GM23248 (cell line): Measurements from ENCODE around the gene PROM1. TPM values are rescaled to one million over a fixed set of nuclear protein-coding genes. Genes with fewer than 3 reads are reported as not detected.

Source experiments
- DNase-seq: peaks from one replicate; pipeline ENCODE4 v3.0.0-alpha.2; 2015
- H2AFZ ChIP-seq: fragments of 200-600 bp; sonication (generic); 2 replicates; pipeline ENCODE4 v1.6.1; 2016; ENCODE audit warnings: antibody characterized with exemption
- H3F3A ChIP-seq: fragments of 200-600 bp; sonication (generic); 2 replicates; pipeline ENCODE4 v1.6.1; 2016; ENCODE audit warnings: mild to moderate bottlenecking, antibody characterized with exemption, mixed run types; ENCODE audit not compliant: insufficient read depth
- H3K27ac ChIP-seq: fragments of 200-600 bp; sonication (generic); 2 replicates; pipeline ENCODE4 v1.5.1; 2016; ENCODE audit warnings: mild to moderate bottlenecking
- H3K27me3 ChIP-seq: fragments of 200-600 bp; sonication (generic); replicated peaks from 2 replicates; pipeline ENCODE4 v1.6.1; 2016; ENCODE audit warnings: mild to moderate bottlenecking; ENCODE audit not compliant: insufficient read depth
- H3K36me3 ChIP-seq: fragments of 200-600 bp; sonication (generic); 2 replicates; pipeline ENCODE4 v1.6.1; 2016; ENCODE audit warnings: low read depth, mild to moderate bottlenecking
- H3K4me1 ChIP-seq: fragments of 200-600 bp; sonication (generic); 2 replicates; pipeline ENCODE4 v1.6.1; 2016; ENCODE audit warnings: mild to moderate bottlenecking; ENCODE audit not compliant: insufficient read depth
- H3K4me2 ChIP-seq: fragments of 200-600 bp; sonication (generic); one replicate; pipeline ENCODE4 v1.6.1; 2016; ENCODE audit warnings: mild to moderate bottlenecking; ENCODE audit not compliant: unreplicated experiment
- H3K4me3 ChIP-seq: fragments of 200-600 bp; sonication (generic); 2 replicates; pipeline ENCODE4 v1.5.1; 2016; ENCODE audit warnings: mild to moderate bottlenecking
- H3K79me2 ChIP-seq: fragments of 200-600 bp; sonication (generic); 2 replicates; pipeline ENCODE4 v1.6.1; 2016; ENCODE audit warnings: mild to moderate bottlenecking; ENCODE audit not compliant: insufficient read depth
- H3K9ac ChIP-seq: fragments of 200-600 bp; sonication (generic); 2 replicates; pipeline ENCODE4 v1.6.1; 2016; ENCODE audit warnings: mild to moderate bottlenecking
- H3K9me2 ChIP-seq: fragments of 200-600 bp; sonication (generic); 2 replicates; pipeline ENCODE4 v1.6.1; 2016; ENCODE audit warnings: mixed run types, mild to moderate bottlenecking, moderate library complexity; ENCODE audit not compliant: insufficient read depth
- H3K9me3 ChIP-seq: fragments of 200-600 bp; sonication (generic); one replicate; pipeline ENCODE4 v1.6.1; 2017; ENCODE audit warnings: low read depth
- H4K20me1 ChIP-seq: fragments of 200-600 bp; sonication (generic); 2 replicates; pipeline ENCODE4 v1.6.0; 2016; ENCODE audit not compliant: insufficient read depth
- EZH2 ChIP-seq: fragments of 200-600 bp; sonication (generic); IDR thresholded peaks from 2 replicates; pipeline ENCODE4 v1.6.1; 2018; ENCODE audit warnings: antibody characterized with exemption, mild to moderate bottlenecking; ENCODE audit not compliant: insufficient read depth, poor library complexity, severe bottlenecking
- EZH2phosphoT487 ChIP-seq: fragments of 200-600 bp; sonication (generic); IDR thresholded peaks from 2 replicates; pipeline ENCODE4 v1.6.1; 2018; ENCODE audit warnings: antibody characterized with exemption, moderate library complexity, mild to moderate bottlenecking, low read depth; ENCODE audit not compliant: insufficient read depth
- WGBS, 2 experiments: methylation state at CpG; one replicate each; pipeline ENCODE4 v1.1.6; 2015 to 2017; ENCODE audit warnings: low lambda C conversion rate in 2 of 2, low coverage in 1 of 2; ENCODE audit errors: missing lambda C conversion rate in 2 of 2; 5-methylcytosine and 5-hydroxymethylcytosine counted together
- in situ Hi-C: fragments of 300-500 bp; cut with MboI; formaldehyde crosslinking; loops from 2 replicates; pipeline ENCODE4 v1.15.0; 2020
- polyA plus RNA-seq: library from polyadenylated mRNA; unstranded; fragments of >200 nt; fragmentation: Nextera tagmentation; extraction: Ambion mirVana; gene quantifications from 2 replicates; pipeline ENCODE4 v1.2.1, GENCODE V29; 2016
- total RNA-seq: library from RNA; depleted of rRNA; stranded (reverse); fragments of >200 nt; shearing (Covaris generic); gene quantifications from 2 replicates; pipeline ENCODE4 v1.2.3, GENCODE V29; 2014; rRNA removed

PROM1 gene, protein sequence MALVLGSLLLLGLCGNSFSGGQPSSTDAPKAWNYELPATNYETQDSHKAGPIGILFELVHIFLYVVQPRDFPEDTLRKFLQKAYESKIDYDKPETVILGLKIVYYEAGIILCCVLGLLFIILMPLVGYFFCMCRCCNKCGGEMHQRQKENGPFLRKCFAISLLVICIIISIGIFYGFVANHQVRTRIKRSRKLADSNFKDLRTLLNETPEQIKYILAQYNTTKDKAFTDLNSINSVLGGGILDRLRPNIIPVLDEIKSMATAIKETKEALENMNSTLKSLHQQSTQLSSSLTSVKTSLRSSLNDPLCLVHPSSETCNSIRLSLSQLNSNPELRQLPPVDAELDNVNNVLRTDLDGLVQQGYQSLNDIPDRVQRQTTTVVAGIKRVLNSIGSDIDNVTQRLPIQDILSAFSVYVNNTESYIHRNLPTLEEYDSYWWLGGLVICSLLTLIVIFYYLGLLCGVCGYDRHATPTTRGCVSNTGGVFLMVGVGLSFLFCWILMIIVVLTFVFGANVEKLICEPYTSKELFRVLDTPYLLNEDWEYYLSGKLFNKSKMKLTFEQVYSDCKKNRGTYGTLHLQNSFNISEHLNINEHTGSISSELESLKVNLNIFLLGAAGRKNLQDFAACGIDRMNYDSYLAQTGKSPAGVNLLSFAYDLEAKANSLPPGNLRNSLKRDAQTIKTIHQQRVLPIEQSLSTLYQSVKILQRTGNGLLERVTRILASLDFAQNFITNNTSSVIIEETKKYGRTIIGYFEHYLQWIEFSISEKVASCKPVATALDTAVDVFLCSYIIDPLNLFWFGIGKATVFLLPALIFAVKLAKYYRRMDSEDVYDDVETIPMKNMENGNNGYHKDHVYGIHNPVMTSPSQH
- total RNA-seq, result not detected in 2 replicates
- not detected in 2 replicates for polyA plus RNA-seq

DNA sequence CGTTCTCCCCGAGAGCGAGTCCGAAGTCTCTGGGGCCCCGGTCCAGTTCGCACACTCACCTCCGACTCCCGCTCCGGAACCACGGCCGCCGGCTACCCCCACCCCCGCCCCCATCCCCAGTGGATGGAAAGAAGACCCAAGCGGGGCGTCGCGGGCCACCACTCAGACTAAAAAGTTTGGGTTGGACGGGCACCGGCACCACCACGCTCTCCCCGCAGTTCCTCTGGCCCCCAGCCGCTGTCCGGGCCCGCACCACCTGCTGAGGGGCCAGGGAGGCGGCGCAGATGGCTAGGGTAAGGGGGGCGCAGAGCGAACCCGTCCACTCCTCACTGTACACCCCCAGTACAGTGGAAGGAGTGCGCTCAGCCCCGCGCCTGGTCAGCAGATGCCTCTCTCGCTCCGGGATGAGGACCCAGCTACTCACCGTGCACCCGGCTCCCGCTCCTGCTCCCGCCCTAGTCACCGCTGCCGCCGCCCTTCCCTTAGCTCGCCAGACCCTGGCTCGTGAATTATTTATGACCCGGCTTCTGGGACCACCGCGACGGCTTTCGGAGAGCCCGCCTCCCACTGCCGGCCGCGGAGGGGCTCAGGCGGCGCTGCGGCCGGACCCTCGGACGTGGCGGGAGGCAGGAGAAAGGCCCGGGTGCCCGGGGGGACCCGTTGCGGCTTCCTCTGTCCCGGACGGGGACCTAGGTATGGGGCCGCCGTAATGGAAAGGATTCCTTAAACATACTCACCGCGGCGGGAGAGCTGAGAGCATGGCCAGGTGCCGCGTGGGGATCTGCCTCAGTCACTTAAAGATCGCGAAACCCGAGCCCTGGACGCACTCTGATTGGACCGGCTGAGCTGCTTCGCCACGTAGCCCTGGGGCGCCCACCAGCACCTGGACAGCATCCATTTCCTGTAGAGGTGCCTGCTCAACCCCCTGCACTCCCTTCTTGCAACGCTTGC, at the start of gene PROM1:
Gene PROM1, minus strand, starts transcription at position 783 of the 951 bp plus-strand sequence. CDS start 8,117 bp downstream, outside the sequence.
- no peak within 1 kb of the TSS for H3K9ac ChIP-seq
- no peaks in the 10 kb centered on the region for H3K36me3 ChIP-seq
- no peaks in the 10 kb centered on the region for H4K20me1 ChIP-seq
- H3K4me1 ChIP-seq, result no peaks in the 10 kb centered on the region
- DNase-seq, result peak; percentile 16
- H3K4me2 ChIP-seq, result no peak within 1 kb of the TSS
- H3K9me3 ChIP-seq, result no peaks in the 10 kb centered on the region
- in situ Hi-C loops, result no loop called here
- H3F3A ChIP-seq, result no peaks in the 10 kb centered on the region
- H3K4me3 ChIP-seq, result no peak within 1 kb of the TSS
- no peaks in the 10 kb centered on the region for H3K79me2 ChIP-seq
- H3K9me2 ChIP-seq, result no peaks in the 10 kb centered on the region
- TF ChIP-seq EZH2 (peak; percentile 93), EZH2phosphoT487 (peak; percentile 40; the same call in 1 of the 2 replicates)
- no peak within 1 kb of the TSS for H3K27ac ChIP-seq
- WGBS, 2 experiments, result 4 to 5% methylated on average over 62 to 78 of the region's 81 CpGs
- peaks cover 77% of the 10 kb centered on the region for H3K27me3 ChIP-seq
- no peak within 1 kb of the TSS for H2AFZ ChIP-seq

DNA sequence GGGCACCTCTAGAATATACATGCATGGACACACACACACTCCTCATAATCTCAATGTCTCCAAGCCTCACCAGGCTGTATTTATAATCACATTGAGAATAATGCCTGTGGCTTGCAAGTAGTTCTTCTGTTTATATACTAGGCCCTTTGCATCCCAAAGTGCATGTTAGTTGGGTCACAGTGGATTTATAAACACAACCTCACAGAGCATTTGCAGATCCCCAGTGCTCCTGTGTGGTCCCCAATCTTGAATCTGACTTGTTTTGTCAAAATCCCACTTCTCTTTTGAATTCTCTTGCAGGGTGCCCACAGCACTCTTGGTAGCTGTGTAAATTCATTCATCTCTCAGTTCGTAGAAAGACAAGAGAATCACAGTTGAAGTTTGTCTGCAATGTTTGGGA, 49.6 kb upstream of the PROM1 start:
- DNase-seq, result no peak
- Histone ChIP-seq H3K4me2 (no peak overlapping the region), H3K4me3 (no peak overlapping the region), H3K79me2 (no peaks in the 10 kb centered on the region), H3K27ac (no peak overlapping the region), H3F3A (no peaks in the 10 kb centered on the region), H2AFZ (no peak overlapping the region), H3K4me1 (no peaks in the 10 kb centered on the region), H3K9ac (no peak overlapping the region), H4K20me1 (no peaks in the 10 kb centered on the region), H3K9me2 (no peaks in the 10 kb centered on the region), H3K27me3 (peaks cover 33% of the 10 kb centered on the region), H3K9me3 (no peaks in the 10 kb centered on the region), H3K36me3 (no peaks in the 10 kb centered on the region)
- 67% methylated on average over 1 of the region's 1 CpG for WGBS, 2 experiments
- in situ Hi-C loops, result no loop called here
- TF ChIP-seq EZH2phosphoT487, result no peak
- no peak for TF ChIP-seq EZH2

DNA sequence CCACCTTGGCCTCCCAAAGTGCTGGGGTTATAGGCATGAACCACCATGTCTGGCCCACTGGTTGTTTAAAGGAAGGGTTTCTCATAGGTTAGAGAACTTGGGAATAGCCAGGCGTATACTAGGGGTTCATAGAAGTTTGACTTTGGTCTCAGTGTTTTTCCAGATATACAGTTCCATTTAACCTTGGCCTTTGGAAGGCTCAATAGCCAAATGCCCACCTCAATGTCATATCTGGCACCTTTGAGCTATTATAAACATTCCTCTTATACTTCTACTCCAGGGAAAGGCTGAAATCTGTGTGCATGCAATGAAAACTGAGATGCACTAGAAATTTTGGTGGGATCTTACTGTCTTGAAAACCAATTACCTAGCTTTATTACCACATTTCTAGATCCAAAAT, 47.5 kb upstream of the PROM1 start:
- in situ Hi-C loops, result no loop called here
- no peaks in the 10 kb centered on the region for H3K79me2 ChIP-seq
- no peaks in the 10 kb centered on the region for H3K36me3 ChIP-seq
- no peaks in the 10 kb centered on the region for H3K9me3 ChIP-seq
- no peak overlapping the region for H3K9ac ChIP-seq
- H3K4me1 ChIP-seq, result no peaks in the 10 kb centered on the region
- no peak overlapping the region for H3K4me3 ChIP-seq
- 70 to 85% methylated on average over 1 of the region's 1 CpG for WGBS, 2 experiments
- H3K27ac ChIP-seq, result no peak overlapping the region
- H3F3A ChIP-seq, result no peaks in the 10 kb centered on the region
- no peak overlapping the region for H3K4me2 ChIP-seq
- no peaks in the 10 kb centered on the region for H3K9me2 ChIP-seq
- no peak for TF ChIP-seq EZH2phosphoT487
- no peak for TF ChIP-seq EZH2
- DNase-seq, result no peak
- no peak overlapping the region for H2AFZ ChIP-seq
- H3K27me3 ChIP-seq, result peaks cover 24% of the 10 kb centered on the region; the same call in 1 of the 2 replicates
- H4K20me1 ChIP-seq, result no peaks in the 10 kb centered on the region
